ENCODE results near the gene KCNA4.
"Not testable (repeated sequence)": the region's sequence is repeated elsewhere in the genome, so short reads cannot be mapped to it uniquely, and the experiment has no call there.

Gene KCNA4
- total RNA-seq, result 0 to 0.12 (median 0) reads per million in 18 experiments

- no peak for DNase-seq
Observed at GRCh38 chr11:30016588-30017363, at the start of gene KCNA4. Gene KCNA4, minus strand, starts transcription at chr11:30017030. Its CDS starts 4,352 bp downstream, at chr11:30012678.

GRCh38 chr11:30062103-30062502 is 45.3 kb upstream of the KCNA4 start:
- no peak for DNase-seq

GRCh38 chr11:30059172-30059815 is 42.5 kb upstream of the KCNA4 start:
- DNase-seq, result no peak

GRCh38 chr11:30049214-30049613 is 32.4 kb upstream of the KCNA4 start:
- no peak for DNase-seq

- DNase-seq, result no peak
Observed at GRCh38 chr11:30046578-30046945, 29.7 kb upstream of the KCNA4 start.

GRCh38 chr11:30045921-30046577 is 29.2 kb upstream of the KCNA4 start:
- no peak for DNase-seq

GRCh38 chr11:30045144-30045543 is 28.3 kb upstream of the KCNA4 start:
- DNase-seq, result no peak

GRCh38 chr11:30041171-30041570 is 24.3 kb upstream of the KCNA4 start:
- DNase-seq, result no peak

- not testable (repeated sequence) for DNase-seq
Observed at GRCh38 chr11:30034746-30035145, 17.9 kb upstream of the KCNA4 start.

- DNase-seq, result not testable (repeated sequence)
Observed at GRCh38 chr11:30034166-30034565, 17.3 kb upstream of the KCNA4 start.

GRCh38 chr11:30025396-30026139 is 8.7 kb upstream of the KCNA4 start:
- no peak for DNase-seq

- DNase-seq, result no peak
Observed at GRCh38 chr11:30023074-30023473, 6.2 kb upstream of the KCNA4 start.

- no peak for DNase-seq
Observed at GRCh38 chr11:30019481-30019880, 2.7 kb upstream of the KCNA4 start.

GRCh38 chr11:30018495-30018894 is 1.7 kb upstream of the KCNA4 start:
- no peak for DNase-seq

GRCh38 chr11:30017445-30017895 is 640 bp upstream of the KCNA4 start:
- DNase-seq, result no peak

- no peak for DNase-seq
Observed at GRCh38 chr11:30015725-30016412, 961 bp downstream of the KCNA4 start.

- DNase-seq, result no peak
Observed at GRCh38 chr11:30012346-30012745, 4.5 kb downstream of the KCNA4 start.

- no peak for DNase-seq
Observed at GRCh38 chr11:30009060-30009459, 7.8 kb downstream of the KCNA4 start.

GRCh38 chr11:30006876-30007275 is 10.0 kb downstream of the KCNA4 start:
- no peak for DNase-seq

GRCh38 chr11:30002157-30002785 is 14.6 kb downstream of the KCNA4 start:
- DNase-seq, result no peak

GRCh38 chr11:30000986-30001750 is 15.7 kb downstream of the KCNA4 start:
- DNase-seq, result no peak

Measured in inflammatory macrophage (primary cell).